PC-9 (cell line): ENCODE results near the gene SLC38A9.
"Not testable (repeated sequence)": the region's sequence is repeated elsewhere in the genome, so short reads cannot be mapped to it uniquely, and the experiment has no call there.

Source experiments
- CTCF ChIP-seq: fragments of 200-600 bp; sonication (generic); conservative IDR thresholded peaks from 2 replicates; pipeline ENCODE4 v1.6.1; 2017; ENCODE audit warnings: mixed run types, antibody characterized with exemption, mild to moderate bottlenecking, moderate library complexity
- EZH2 ChIP-seq: fragments of 200-600 bp; sonication (generic); IDR thresholded peaks from 2 replicates; pipeline ENCODE4 v1.8.0; 2017; ENCODE audit warnings: antibody characterized with exemption, low read depth

GRCh38 chr5:55761721-55762120 lies 49.6 kb upstream of the SLC38A9 start:
- TF ChIP-seq EZH2, CTCF: not testable (repeated sequence)
